ENCODE data around the gene FGFRL1. TPM values are rescaled to one million over a fixed set of nuclear protein-coding genes. Genes with fewer than 3 reads are reported as not detected.
"Not testable (repeated sequence)": the region's sequence is repeated elsewhere in the genome, so short reads cannot be mapped to it uniquely, and the experiment has no call there.

Gene FGFRL1
- polyA plus RNA-seq, 4 donors = 31.3 to 42.0 (median 38.1) TPM

- no peak for DNase-seq (ENCODE audit: low read depth in 4 of 4, low spot score in 3 of 4)
Measured at GRCh38 chr4:973431-974397, 37.7 kb upstream of the FGFRL1 start, which contains the start of gene DGKQ. Gene DGKQ, minus strand, starts transcription at chr4:973569. Its CDS starts 87 bp downstream, at chr4:973482.

DNA sequence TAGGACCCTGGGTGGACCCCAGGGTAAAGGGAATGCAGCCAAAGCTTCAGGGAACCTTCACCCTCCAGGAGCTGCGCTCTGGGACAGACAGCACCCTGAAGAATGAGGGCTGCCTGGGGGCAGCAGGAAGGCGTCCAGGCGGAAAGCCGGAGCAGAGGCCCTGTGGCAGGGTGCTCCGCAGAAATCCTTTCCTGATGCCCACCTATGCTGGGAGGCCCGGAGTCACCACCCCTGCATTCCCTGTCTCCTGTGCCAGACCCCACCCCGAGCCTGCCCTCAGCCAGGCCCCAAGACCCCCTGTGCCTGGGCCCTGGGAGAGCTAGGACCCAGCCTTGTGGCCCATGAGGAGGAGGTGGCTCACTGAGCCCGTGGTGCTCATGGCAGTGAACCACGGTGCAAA is 36.8 kb upstream of the FGFRL1 start:
- no peak for DNase-seq (ENCODE audit: low read depth in 4 of 4, low spot score in 3 of 4)

GRCh38 chr4:976016-976415 is 35.4 kb upstream of the FGFRL1 start:
- DNase-seq (ENCODE audit: low read depth in 4 of 4, low spot score in 3 of 4) = not testable (repeated sequence)

DNA sequence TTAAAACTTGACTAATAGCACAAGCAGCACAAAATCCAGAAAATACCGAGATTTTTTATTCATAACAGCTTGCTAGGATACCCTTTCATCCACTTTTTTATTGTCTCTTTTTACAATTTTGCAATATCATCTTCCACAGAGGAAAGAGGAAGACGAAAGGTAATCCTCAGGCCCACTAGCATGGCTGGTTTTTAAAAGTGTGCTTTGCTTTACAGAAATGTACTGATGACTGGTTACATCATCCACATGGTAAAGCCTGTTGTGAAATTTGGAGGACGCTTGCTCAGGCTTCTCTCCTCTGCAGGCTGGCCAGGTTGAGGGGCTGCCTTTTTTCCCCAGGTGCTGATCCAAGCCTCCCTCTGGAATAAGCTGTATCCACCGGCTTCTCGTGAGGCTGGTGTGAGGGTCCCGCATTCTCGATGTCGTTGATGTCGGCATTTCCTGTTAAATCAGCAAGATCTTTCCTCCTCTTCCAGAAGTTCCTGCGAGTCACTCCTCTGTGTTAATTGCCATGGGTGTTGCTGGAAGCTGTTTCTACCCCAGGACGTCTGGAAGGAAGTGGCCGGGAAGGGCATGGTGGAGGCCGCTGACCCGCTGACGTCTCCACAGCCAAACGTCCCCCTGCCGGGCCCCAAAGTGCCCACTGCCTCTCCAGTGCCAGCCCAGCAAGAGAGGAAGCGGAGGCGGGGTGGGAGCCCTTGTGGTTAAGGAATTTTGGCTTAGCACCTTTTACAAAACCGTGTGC is 32.3 kb upstream of the FGFRL1 start:
- DNase-seq (ENCODE audit: low read depth in 4 of 4, low spot score in 3 of 4) = no peak

- DNase-seq (ENCODE audit: low read depth in 4 of 4, low spot score in 3 of 4) = no peak
Measured at GRCh38 chr4:982291-982690, 29.1 kb upstream of the FGFRL1 start.

DNA sequence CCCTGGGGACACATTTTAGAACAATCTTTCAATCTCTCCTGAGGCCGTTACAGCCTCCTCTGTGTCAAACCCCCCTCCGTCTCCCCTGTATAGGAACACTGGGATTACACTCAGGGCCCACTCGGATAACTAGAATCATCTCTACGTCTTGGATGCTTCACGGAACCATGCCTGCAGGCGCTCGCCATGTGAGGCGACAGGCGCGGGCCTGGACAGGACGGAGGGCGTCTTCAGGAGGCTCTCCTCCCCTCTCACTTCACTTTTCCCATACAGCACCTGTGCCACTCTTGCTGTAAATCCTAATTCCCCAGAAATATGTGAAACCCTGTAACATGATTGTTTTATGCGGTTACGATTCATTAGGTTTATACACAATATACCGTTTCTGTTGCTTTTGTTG is 28.6 kb upstream of the FGFRL1 start:
- DNase-seq (ENCODE audit: low read depth in 4 of 4, low spot score in 3 of 4) = no peak

GRCh38 chr4:984336-985054 is 26.9 kb upstream of the FGFRL1 start:
- no peak for DNase-seq (ENCODE audit: low read depth in 4 of 4, low spot score in 3 of 4)

GRCh38 chr4:985123-985830 is 26.1 kb upstream of the FGFRL1 start:
- no peak for DNase-seq (ENCODE audit: low read depth in 4 of 4, low spot score in 3 of 4)

DNA sequence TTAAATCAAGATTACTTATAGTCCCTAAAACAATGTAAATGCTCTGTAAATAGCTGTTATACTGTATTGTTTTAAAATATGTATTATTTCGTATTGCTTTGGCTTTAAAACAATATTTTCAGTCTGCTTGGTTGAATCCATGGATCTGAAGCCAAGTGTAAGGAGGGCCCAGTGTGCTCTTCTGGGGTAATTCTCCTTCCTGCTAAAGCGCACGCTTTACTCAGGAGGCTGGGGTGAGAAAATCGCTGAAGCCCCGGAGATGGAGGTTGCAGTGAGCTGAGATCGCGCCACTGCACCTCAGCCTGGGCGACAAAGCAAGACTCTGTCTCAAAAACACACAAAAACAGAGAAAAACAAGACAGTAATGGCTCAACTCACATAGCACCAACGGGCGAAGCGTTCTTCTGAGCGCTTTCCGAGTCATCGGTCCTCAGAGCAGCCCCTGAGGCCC is 25.0 kb upstream of the FGFRL1 start:
- no peak for DNase-seq (ENCODE audit: low read depth in 4 of 4, low spot score in 3 of 4)

DNA sequence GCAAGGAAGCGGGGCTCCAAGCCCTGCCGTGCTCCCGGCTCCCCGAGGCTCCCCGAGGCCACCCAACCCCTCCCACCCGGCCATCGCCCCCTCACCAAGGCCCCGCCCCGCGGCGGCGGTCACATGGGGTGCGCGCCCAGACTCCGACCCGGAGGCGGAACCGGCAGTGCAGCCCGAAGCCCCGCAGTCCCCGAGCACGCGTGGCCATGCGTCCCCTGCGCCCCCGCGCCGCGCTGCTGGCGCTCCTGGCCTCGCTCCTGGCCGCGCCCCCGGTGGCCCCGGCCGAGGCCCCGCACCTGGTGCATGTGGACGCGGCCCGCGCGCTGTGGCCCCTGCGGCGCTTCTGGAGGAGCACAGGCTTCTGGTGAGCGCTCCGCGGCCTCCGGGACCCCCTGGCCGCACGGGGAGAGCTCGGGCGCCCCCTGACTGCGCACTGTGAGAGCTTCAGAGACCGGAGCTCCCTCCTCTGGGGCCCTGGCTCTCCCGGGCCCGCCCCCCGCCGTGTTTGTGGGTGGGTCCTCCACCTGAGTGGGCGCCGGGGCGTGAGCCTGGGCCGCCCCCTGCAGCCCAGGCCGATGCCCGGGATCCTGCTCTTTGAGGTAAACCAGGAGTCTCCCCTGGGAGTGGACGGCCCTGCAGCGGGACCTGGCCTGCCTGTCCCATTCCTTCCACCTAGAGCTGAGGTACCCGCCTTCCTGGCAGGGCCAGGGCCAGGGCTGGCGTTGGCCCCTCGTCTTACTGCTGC is 24.4 kb upstream of the FGFRL1 start, which contains the start of gene IDUA:
Gene IDUA (plus strand): TSS at position 166 of the 745 bp plus-strand sequence. CDS start 41 bp downstream, at position 207.
- DNase-seq (ENCODE audit: low read depth in 4 of 4, low spot score in 3 of 4) = no peak

DNA sequence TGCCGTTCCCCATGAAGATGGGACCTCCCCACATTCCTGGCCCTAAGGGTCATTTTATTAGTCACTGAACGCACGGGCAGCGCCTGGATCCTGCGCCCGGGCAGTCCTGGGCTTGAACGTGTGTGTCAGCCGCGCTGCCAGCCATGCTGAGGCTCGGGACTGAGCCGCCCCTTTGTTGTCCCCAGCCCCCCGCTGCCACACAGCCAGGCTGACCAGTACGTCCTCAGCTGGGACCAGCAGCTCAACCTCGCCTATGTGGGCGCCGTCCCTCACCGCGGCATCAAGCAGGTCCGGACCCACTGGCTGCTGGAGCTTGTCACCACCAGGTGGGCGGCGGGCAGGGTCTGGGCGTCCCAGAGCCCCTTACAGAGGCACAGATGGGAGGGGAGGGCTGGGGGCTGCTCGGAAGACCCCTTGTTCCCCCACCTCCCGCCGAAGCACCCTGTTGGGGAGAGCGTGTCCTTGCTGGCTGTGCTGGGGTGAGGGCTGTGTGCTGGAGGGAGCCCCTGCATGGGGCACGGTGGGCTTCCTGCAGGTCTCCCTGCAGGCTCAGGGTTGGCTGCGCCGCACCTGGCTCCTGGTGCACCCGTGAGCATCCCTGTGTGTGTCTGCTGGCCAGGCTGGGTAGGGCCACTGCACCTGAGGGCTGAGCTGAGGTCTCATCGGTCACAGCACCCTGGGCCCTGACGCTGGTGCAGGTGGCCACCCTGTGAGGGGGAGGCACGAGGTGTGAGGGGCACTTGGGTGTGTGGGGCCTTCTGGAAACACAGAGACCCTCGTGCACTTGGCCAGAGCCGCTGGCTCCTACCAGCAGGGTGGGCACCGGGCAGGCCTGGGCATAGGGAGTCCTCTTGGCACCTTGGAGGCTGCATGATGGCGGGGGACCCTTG is 23.6 kb upstream of the FGFRL1 start:
- DNase-seq (ENCODE audit: low read depth in 4 of 4, low spot score in 3 of 4) = no peak

DNA sequence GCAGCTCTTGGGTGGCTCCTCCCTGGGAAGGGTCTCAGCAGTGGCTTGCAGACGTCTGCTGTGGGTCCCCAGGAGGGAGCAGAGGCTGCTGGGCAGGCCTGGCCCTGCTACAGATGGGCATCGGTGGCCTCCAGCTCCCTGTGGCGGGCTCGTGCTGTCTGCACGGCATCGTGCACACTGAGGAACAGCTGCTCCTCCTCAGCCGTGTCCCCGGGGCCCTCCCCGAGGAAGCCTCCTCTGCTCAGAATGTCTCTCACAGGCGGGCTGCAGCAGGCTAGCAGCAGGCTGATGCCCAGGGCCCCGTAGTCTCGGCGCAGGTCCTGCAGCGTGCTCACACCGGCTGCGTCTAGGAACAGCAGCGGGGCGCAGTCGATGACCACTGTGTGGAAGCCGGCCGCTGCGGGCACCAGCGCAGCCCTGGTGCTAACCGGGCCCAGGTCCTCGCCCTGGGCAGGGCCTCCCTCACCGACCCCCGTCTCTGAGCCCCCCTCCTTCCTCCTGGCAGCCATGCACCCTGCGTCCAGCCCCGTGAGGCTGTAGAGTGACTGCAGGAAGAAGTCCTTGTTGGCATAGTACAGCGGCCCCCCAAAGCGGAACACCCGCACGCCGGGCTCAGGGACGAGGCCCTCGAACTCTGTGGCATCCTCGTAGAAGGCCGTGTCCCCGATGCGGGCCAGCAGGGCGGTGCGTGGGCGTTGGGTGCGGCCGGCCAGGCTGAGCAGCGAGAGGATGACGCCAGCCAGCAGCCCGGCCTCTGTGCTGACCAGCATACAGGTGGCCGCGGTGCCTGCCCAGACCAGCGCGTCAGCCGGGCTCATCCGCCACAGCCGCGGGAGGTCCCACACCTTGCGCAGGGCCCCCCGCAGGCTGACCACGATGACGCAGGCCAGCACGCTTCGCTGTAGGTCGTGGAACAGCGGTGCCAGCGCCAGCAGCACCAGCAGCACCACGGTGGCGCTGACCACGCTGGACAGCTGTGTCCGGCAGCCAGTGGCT is 22.4 kb upstream of the FGFRL1 start:
- no peak for DNase-seq (ENCODE audit: low read depth in 4 of 4, low spot score in 3 of 4)

DNA sequence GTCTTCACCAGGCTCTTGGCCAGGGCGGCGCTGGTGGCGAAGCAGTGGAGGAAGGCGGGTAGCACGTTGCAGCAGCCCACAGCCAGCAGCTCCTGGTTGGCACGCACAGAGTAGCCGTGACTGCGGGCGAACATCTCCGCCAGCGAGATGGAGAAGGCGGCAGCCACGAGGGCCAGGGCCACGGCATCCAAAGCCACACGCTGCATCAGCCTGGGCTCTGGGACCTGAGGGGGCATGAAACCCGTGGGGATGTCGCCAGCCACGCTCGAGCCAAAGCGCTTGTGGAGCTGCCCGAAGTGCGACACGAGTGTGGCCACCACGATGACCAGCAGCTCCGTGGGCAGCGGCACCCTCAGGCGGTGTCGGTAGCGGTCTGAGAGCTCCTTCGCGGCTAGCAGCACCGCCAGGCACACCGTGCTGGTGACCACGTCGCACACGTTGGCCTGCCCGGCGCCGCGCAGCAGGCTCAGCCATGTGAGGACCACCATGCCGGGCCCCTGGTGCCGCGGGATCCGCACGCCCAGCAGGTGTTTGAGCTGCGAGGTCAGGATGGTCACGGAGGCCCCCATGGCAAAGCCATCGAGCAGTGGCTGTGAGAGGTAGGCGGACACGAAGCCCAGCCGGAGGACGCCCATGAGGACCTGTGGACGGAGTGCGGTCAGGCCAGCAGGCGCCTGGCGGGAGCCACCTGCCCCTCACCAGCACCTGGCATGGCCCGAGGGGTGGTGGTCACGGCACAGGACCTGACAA is 21.5 kb upstream of the FGFRL1 start:
- DNase-seq (ENCODE audit: low read depth in 4 of 4, low spot score in 3 of 4) = no peak

DNA sequence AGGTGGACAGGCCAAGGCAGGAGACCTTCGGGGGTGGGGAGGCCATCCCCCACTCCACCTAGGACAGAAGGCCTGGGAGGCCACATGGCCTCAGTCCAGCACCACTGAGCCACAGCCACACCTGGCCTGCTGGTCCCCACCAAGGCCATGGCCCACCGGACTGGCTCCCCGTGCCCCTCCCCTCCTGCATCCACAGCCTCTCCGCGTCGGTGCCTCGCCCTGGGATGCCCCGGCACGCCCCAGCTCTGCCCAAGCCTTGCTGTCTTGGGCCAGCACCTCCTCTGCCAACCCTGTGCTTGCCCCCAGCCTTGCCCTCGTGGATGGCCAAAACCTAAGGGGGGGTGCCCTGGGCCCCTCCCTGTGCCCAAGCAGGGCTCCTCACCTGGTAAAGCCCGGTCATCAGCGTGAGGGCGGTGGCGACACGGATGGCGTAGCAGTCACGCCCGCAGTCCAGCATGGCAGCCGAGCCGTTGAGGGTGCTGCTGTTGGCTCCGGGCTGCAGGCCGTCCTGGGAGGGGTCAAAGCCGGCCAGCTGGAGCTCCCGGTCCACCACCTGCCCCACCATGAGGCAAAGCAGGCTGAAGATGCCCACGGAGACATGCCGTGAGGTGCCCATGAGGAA is 20.6 kb upstream of the FGFRL1 start:
- no peak for DNase-seq (ENCODE audit: low read depth in 4 of 4, low spot score in 3 of 4)

- no peak for DNase-seq (ENCODE audit: low read depth in 4 of 4, low spot score in 3 of 4)
Measured at GRCh38 chr4:991451-992296, 19.8 kb upstream of the FGFRL1 start.
